SK-N-SH (cell line): ENCODE results near the gene C1QTNF5. TPM values are rescaled to one million over a fixed set of nuclear protein-coding genes. Genes with fewer than 3 reads are reported as not detected.

Experiments used
- CTCF ChIA-PET: fragments of 300-600, 350-600 bp; formaldehyde crosslinking; extraction: SDS; loops from one replicate; lab custom pipeline; 2021; lab: Yijun Ruan, JAX
- POLR2A ChIA-PET: fragments of 350-600 bp; sonication (Branson Sonifier 250); formaldehyde crosslinking; extraction: SDS; loops from one replicate; lab custom pipeline; 2020; ENCODE audit warnings: antibody characterized with exemption, inconsistent platforms; lab: Yijun Ruan, JAX
- DNase-seq: peaks from one replicate; pipeline ENCODE4 v3.0.0; 2012
- H2AFZ ChIP-seq: fragments of 200-600 bp; sonication (generic); 2 replicates; pipeline ENCODE4 v1.8.1; 2016; ENCODE audit warnings: antibody characterized with exemption, mild to moderate bottlenecking, low read depth
- H3F3A ChIP-seq: fragments of 200-600 bp; sonication (generic); replicated peaks from 2 replicates; pipeline ENCODE3; 2016; ENCODE audit warnings: antibody characterized with exemption, mild to moderate bottlenecking; ENCODE audit not compliant: insufficient read depth
- H3K27ac ChIP-seq, 2 experiments: fragments of 200-500 bp in 1 of 2; fragments of 200-600 bp in 1 of 2; sonication (Bioruptor generic) in 1 of 2; sonication (generic), shearing (Covaris generic) in 1 of 2; 2 replicates each; pipeline versions ENCODE4 v1.5.1 to v1.6.1; 2014 to 2016; ENCODE audit warnings: low read depth in 2 of 2, inconsistent platforms in 1 of 2, low read length in 1 of 2, mild to moderate bottlenecking in 1 of 2, mixed read lengths in 1 of 2
- H3K27me3 ChIP-seq: fragments of 200-600 bp; sonication (generic), shearing (Covaris generic); 2 replicates; pipeline ENCODE4 v1.6.1; 2016; ENCODE audit warnings: mixed run types; ENCODE audit not compliant: insufficient read depth
- H3K36me3 ChIP-seq, 2 experiments: fragments of 200-500 bp in 1 of 2; fragments of 200-600 bp in 1 of 2; sonication (Bioruptor generic) in 1 of 2; sonication (generic) in 1 of 2; replicated peaks in 1 of 2; 2 replicates each; pipeline versions ENCODE3 to v1.5.1; 2014 to 2016; ENCODE audit warnings: low read length in 1 of 2, mild to moderate bottlenecking in 1 of 2; ENCODE audit not compliant: insufficient read depth in 2 of 2, control insufficient read depth in 1 of 2
- H3K4me1 ChIP-seq, 2 experiments: fragments of 200-500 bp in 1 of 2; fragments of 200-600 bp in 1 of 2; sonication (Bioruptor generic) in 1 of 2; sonication (generic), shearing (Covaris generic) in 1 of 2; 2 replicates each; pipeline versions ENCODE4 v1.5.1 to v1.6.1; 2014 to 2016; ENCODE audit warnings: low read depth in 1 of 2, low read length in 1 of 2, mixed run types in 1 of 2; ENCODE audit not compliant: insufficient read depth in 2 of 2, control insufficient read depth in 1 of 2
- H3K4me2 ChIP-seq: fragments of 200-600 bp; sonication (generic), shearing (Covaris generic); 2 replicates; pipeline ENCODE4 v1.6.1; 2017; ENCODE audit warnings: mixed run types
- H3K4me3 ChIP-seq, 2 experiments: fragments of 200-500 bp in 1 of 2; fragments of 200-600 bp in 1 of 2; sonication (Bioruptor generic) in 1 of 2; sonication (generic), shearing (Covaris generic) in 1 of 2; 2 replicates each; pipeline versions ENCODE4 v1.5.1 to v1.8.1; 2014 to 2016; ENCODE audit warnings: low read depth in 2 of 2, inconsistent platforms in 1 of 2, low read length in 1 of 2, mild to moderate bottlenecking in 1 of 2, mixed read lengths in 1 of 2, moderate library complexity in 1 of 2
- H3K79me2 ChIP-seq: fragments of 200-600 bp; sonication (generic); 2 replicates; pipeline ENCODE4 v1.8.1; 2017; ENCODE audit warnings: mild to moderate bottlenecking; ENCODE audit not compliant: insufficient read depth
- H3K9ac ChIP-seq: fragments of 200-600 bp; sonication (generic); 2 replicates; pipeline ENCODE4 v1.6.1; 2017; ENCODE audit warnings: mixed run types
- H3K9me2 ChIP-seq: fragments of 200-600 bp; sonication (generic); 2 replicates; pipeline ENCODE4 v1.6.1; 2017; ENCODE audit warnings: mixed run types
- H3K9me3 ChIP-seq: fragments of 200-600 bp; sonication (generic); 2 replicates; pipeline ENCODE4 v1.6.1; 2017; ENCODE audit warnings: mixed run types, mild to moderate bottlenecking, moderate library complexity
- H4K20me1 ChIP-seq: fragments of 200-600 bp; sonication (generic); 2 replicates; pipeline ENCODE4 v1.6.1; 2017; ENCODE audit warnings: mild to moderate bottlenecking, mixed run types; ENCODE audit not compliant: insufficient read depth
- CHD2 ChIP-seq: fragments of 150-350 bp; IDR thresholded peaks from 2 replicates; pipeline ENCODE4 v1.6.1; 2018; ENCODE audit warnings: low read length; ENCODE audit not compliant: partially characterized antibody
- ELF1 ChIP-seq: IDR thresholded peaks from 2 replicates; pipeline ENCODE4 v1.4.0; 2012
- EP300 ChIP-seq, 2 experiments: IDR thresholded peaks; 2 replicates each; pipeline versions ENCODE4 v1.4.0 to v1.6.1; 2012; ENCODE audit warnings: borderline replicate concordance in 1 of 2, low read depth in 1 of 2, low read length in 1 of 2
- EZH2phosphoT487 ChIP-seq: fragments of 200-600 bp; sonication (generic); IDR thresholded peaks from 2 replicates; pipeline ENCODE4 v1.6.1; 2017; ENCODE audit warnings: low read depth, mixed run types, mild to moderate bottlenecking, antibody characterized with exemption, moderate library complexity, borderline replicate concordance
- FOSL2 ChIP-seq: IDR thresholded peaks from 2 replicates; pipeline ENCODE4 v1.4.0; 2012; ENCODE audit warnings: low read depth, mild to moderate bottlenecking, moderate library complexity, borderline replicate concordance
- FOXM1 ChIP-seq: IDR thresholded peaks from 2 replicates; pipeline ENCODE4 v1.4.0; 2012; ENCODE audit warnings: low read depth, mild to moderate bottlenecking
- GABPA ChIP-seq: IDR thresholded peaks from 2 replicates; pipeline ENCODE4 v1.4.0; 2012; ENCODE audit warnings: low read depth, mild to moderate bottlenecking
- GATA2 ChIP-seq: sonication (generic); formaldehyde crosslinking; IDR thresholded peaks from 2 replicates; pipeline ENCODE4 v1.5.0; 2020; ENCODE audit warnings: mild to moderate bottlenecking, missing genetic modification reagents
- MEF2A ChIP-seq: IDR thresholded peaks from 2 replicates; pipeline ENCODE4 v1.4.0; 2012; ENCODE audit warnings: low read depth, borderline replicate concordance
- MXI1 ChIP-seq: IDR thresholded peaks from 2 replicates; pipeline ENCODE4 v1.6.1; 2012; ENCODE audit warnings: mild to moderate bottlenecking, low read depth, low read length, improper control_type of control experiment
- NFIC ChIP-seq: IDR thresholded peaks from 2 replicates; pipeline ENCODE4 v1.4.0; 2012; ENCODE audit warnings: borderline replicate concordance
- NRF1 ChIP-seq: IDR thresholded peaks from 2 replicates; pipeline ENCODE4 v1.6.1; 2012; ENCODE audit warnings: low read depth, mild to moderate bottlenecking, low read length
- POLR2AphosphoS5 ChIP-seq: IDR thresholded peaks from 2 replicates; pipeline ENCODE4 v1.6.1; 2012; ENCODE audit warnings: low read depth, low read length
- RAD21 ChIP-seq: IDR thresholded peaks from 2 replicates; pipeline ENCODE4 v1.6.1; 2012; ENCODE audit warnings: mild to moderate bottlenecking, low read length
- RCOR1 ChIP-seq: fragments of 150-350 bp; IDR thresholded peaks from 2 replicates; pipeline ENCODE4 v1.6.1; 2017; ENCODE audit warnings: antibody characterized with exemption, low read length
- RFX5 ChIP-seq: IDR thresholded peaks from 2 replicates; pipeline ENCODE4 v1.6.1; 2012; ENCODE audit warnings: mild to moderate bottlenecking, improper control_type of control experiment, low read length
- RXRA ChIP-seq: IDR thresholded peaks from 2 replicates; pipeline ENCODE4 v1.4.0; 2012; ENCODE audit warnings: low read depth, mild to moderate bottlenecking, borderline replicate concordance
- SIN3A ChIP-seq: IDR thresholded peaks from 2 replicates; pipeline ENCODE4 v1.6.1; 2012; ENCODE audit warnings: low read depth, mild to moderate bottlenecking, low read length, moderate library complexity, borderline replicate concordance
- TEAD4 ChIP-seq: IDR thresholded peaks from 2 replicates; pipeline ENCODE4 v1.4.0; 2012; ENCODE audit warnings: mild to moderate bottlenecking, borderline replicate concordance; ENCODE audit not compliant: insufficient read depth
- YY1 ChIP-seq: IDR thresholded peaks from 2 replicates; pipeline ENCODE4 v1.4.0; 2012; ENCODE audit warnings: low read depth, mild to moderate bottlenecking
- WGBS: methylation state at CpG from one replicate; pipeline ENCODE4 v1.1.6; 2017; ENCODE audit warnings: low lambda C conversion rate; 5-methylcytosine and 5-hydroxymethylcytosine counted together
- polyA plus RNA-seq, 3 experiments: library from polyadenylated mRNA; depleted of rRNA; stranded (reverse); fragments of >200 nt; gene quantifications; 2 replicates each; pipeline ENCODE4 v1.2.3, GENCODE V29; 2012
- TF ChIP-seq, protein P1 (sequence below): IDR thresholded peaks from 2 replicates; pipeline ENCODE4 v1.4.0; 2012; ENCODE audit warnings: low read depth, borderline replicate concordance
- TF ChIP-seq, protein P2 (sequence below): fragments of 150-350 bp; IDR thresholded peaks from 2 replicates; pipeline ENCODE4 v1.6.1; 2017; ENCODE audit warnings: antibody characterized with exemption, low read length, low read depth, borderline replicate concordance
- TF ChIP-seq, protein P3 (sequence below): fragments of 200-600 bp; sonication (generic); IDR thresholded peaks from 2 replicates; pipeline ENCODE4 v1.6.1; 2017; ENCODE audit warnings: antibody characterized with exemption, mild to moderate bottlenecking, moderate library complexity
- TF ChIP-seq, protein P4 (sequence below): IDR thresholded peaks from 2 replicates; pipeline ENCODE4; 2012
- TF ChIP-seq, protein P5 (sequence below): IDR thresholded peaks from 2 replicates; pipeline ENCODE4 v1.4.0; 2012; ENCODE audit warnings: low read depth, borderline replicate concordance
- TF ChIP-seq, protein P6 (sequence below): IDR thresholded peaks from 2 replicates; pipeline ENCODE4 v1.4.0; 2012; ENCODE audit warnings: low read depth

The C1QTNF5 gene
- polyA plus RNA-seq, 1 of the 3 experiments (the other 2 are of a cell fraction) = 0.71 TPM

DNA sequence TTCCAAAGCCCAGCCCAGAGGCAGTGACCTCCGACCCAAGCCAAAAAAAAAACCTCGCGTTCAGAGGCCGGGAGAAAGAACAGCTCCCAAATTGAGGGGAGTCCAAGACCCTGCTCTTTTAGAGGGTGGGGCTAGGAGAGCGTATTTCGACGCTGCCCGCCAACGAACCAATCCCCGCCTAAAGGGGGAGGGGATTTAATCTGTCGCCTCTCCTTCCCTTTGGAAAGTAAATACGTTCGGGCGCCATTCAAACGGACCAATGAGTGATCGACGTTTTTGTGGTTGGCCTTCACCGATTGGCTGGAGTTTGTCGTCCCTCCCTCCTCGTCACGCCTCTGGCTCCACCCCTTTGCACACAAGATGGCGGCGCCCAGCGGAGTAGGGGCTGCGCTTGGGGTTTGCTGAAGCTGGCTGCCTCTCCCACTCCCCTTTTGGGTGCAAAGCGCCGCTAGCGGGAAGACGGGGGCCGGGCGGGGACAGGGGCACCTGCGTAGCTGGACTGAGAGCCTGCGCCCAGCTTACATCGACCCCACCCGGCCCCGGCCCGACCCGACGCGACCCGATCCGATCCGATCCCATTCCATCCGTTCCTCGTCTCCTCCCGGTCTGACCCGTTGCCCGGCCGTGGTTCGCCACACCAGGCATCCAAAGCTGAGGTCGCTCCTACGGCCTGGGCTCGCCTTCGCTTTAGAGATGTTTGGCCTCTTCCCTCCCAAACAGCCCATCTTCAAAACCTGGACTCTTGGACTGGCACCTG, 6.3 kb downstream of the C1QTNF5 start, which contains the start of gene RNF26:
Gene RNF26 (plus strand): TSS at position 354 of the 757 bp plus-strand sequence. CDS start 596 bp downstream, outside the sequence.
- Histone ChIP-seq H3K9me3 (no peaks in the 10 kb centered on the region), H3K9ac (peak within 1 kb of the TSS; percentile 73), H3K4me3 (peak within 1 kb of the TSS; percentile 84 to 96), H3K36me3 (peaks cover 0 to 12% of the 10 kb centered on the region in 2 experiments), H3F3A (peaks cover 6% of the 10 kb centered on the region), H4K20me1 (no peaks in the 10 kb centered on the region), H3K79me2 (peaks cover 31% of the 10 kb centered on the region), H3K4me2 (peak within 1 kb of the TSS; percentile 95), H2AFZ (peak within 1 kb of the TSS; percentile 76), H3K4me1 (peaks cover 16 to 37% of the 10 kb centered on the region in 2 experiments; a peak in 3 of 4 replicates), H3K27ac (peak within 1 kb of the TSS; percentile 48 to 76), H3K9me2 (no peaks in the 10 kb centered on the region), H3K27me3 (no peaks in the 10 kb centered on the region)
- DNase-seq = peak; percentile 97
- POLR2A ChIA-PET = no interaction called here
- 2% methylated on average over 35 of the region's 54 CpGs for WGBS
- CTCF ChIA-PET = interaction anchor here (1.5 to 5.2 kb wide), 4 partner anchors 12 to 128 kb away, joined by 7 to 45 read pairs (median 9); partner anchors contain the start of gene CBL
- TF ChIP-seq EZH2phosphoT487 = no peak
- TF ChIP-seq MXI1 = peak; percentile 91
- no peak for TF ChIP-seq GATA2
- no peak for TF ChIP-seq RAD21
- no peak for TF ChIP-seq MEF2A
- TF ChIP-seq, protein P1, sequence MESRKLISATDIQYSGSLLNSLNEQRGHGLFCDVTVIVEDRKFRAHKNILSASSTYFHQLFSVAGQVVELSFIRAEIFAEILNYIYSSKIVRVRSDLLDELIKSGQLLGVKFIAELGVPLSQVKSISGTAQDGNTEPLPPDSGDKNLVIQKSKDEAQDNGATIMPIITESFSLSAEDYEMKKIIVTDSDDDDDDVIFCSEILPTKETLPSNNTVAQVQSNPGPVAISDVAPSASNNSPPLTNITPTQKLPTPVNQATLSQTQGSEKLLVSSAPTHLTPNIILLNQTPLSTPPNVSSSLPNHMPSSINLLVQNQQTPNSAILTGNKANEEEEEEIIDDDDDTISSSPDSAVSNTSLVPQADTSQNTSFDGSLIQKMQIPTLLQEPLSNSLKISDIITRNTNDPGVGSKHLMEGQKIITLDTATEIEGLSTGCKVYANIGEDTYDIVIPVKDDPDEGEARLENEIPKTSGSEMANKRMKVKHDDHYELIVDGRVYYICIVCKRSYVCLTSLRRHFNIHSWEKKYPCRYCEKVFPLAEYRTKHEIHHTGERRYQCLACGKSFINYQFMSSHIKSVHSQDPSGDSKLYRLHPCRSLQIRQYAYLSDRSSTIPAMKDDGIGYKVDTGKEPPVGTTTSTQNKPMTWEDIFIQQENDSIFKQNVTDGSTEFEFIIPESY = no peak
- TF ChIP-seq, protein P2, sequence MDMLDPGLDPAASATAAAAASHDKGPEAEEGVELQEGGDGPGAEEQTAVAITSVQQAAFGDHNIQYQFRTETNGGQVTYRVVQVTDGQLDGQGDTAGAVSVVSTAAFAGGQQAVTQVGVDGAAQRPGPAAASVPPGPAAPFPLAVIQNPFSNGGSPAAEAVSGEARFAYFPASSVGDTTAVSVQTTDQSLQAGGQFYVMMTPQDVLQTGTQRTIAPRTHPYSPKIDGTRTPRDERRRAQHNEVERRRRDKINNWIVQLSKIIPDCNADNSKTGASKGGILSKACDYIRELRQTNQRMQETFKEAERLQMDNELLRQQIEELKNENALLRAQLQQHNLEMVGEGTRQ = no peak
- no peak for TF ChIP-seq RXRA
- TF ChIP-seq, protein P3, sequence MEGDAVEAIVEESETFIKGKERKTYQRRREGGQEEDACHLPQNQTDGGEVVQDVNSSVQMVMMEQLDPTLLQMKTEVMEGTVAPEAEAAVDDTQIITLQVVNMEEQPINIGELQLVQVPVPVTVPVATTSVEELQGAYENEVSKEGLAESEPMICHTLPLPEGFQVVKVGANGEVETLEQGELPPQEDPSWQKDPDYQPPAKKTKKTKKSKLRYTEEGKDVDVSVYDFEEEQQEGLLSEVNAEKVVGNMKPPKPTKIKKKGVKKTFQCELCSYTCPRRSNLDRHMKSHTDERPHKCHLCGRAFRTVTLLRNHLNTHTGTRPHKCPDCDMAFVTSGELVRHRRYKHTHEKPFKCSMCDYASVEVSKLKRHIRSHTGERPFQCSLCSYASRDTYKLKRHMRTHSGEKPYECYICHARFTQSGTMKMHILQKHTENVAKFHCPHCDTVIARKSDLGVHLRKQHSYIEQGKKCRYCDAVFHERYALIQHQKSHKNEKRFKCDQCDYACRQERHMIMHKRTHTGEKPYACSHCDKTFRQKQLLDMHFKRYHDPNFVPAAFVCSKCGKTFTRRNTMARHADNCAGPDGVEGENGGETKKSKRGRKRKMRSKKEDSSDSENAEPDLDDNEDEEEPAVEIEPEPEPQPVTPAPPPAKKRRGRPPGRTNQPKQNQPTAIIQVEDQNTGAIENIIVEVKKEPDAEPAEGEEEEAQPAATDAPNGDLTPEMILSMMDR = no peak
- TF ChIP-seq FOXM1 = peak; percentile 100
- no peak for TF ChIP-seq RCOR1
- no peak for TF ChIP-seq GABPA
- no peak for TF ChIP-seq ELF1
- no peak for TF ChIP-seq FOSL2
- no peak for TF ChIP-seq TEAD4
- TF ChIP-seq, protein P4, sequence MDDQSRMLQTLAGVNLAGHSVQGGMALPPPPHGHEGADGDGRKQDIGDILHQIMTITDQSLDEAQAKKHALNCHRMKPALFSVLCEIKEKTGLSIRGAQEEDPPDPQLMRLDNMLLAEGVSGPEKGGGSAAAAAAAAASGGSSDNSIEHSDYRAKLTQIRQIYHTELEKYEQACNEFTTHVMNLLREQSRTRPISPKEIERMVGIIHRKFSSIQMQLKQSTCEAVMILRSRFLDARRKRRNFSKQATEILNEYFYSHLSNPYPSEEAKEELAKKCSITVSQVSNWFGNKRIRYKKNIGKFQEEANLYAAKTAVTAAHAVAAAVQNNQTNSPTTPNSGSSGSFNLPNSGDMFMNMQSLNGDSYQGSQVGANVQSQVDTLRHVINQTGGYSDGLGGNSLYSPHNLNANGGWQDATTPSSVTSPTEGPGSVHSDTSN = peak; percentile 4; the same call in 1 of the 2 replicates
- peak; percentile 81 for TF ChIP-seq RFX5
- no peak for TF ChIP-seq EP300 (IDR thresholded peaks at IDR 0.05; ENCODE audit: borderline replicate concordance in 1 of 2, low read depth in 1 of 2, low read length in 1 of 2)
- peak; percentile 98 for TF ChIP-seq YY1
- no peak for TF ChIP-seq NFIC
- TF ChIP-seq, protein P5, sequence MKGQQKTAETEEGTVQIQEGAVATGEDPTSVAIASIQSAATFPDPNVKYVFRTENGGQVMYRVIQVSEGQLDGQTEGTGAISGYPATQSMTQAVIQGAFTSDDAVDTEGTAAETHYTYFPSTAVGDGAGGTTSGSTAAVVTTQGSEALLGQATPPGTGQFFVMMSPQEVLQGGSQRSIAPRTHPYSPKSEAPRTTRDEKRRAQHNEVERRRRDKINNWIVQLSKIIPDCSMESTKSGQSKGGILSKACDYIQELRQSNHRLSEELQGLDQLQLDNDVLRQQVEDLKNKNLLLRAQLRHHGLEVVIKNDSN = no peak
- no peak for TF ChIP-seq NRF1
- TF ChIP-seq, protein P6, sequence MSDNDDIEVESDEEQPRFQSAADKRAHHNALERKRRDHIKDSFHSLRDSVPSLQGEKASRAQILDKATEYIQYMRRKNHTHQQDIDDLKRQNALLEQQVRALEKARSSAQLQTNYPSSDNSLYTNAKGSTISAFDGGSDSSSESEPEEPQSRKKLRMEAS = 0 out of 2 replicates have a peak, but pooled peaks have one; percentile 24
- peak; percentile 75; the same call in 1 of the 2 replicates for TF ChIP-seq POLR2AphosphoS5
- TF ChIP-seq SIN3A = peak; percentile 15; the same call in 1 of the 2 replicates
- TF ChIP-seq CHD2 = peak; percentile 83
